22Rv1 (cell line): ENCODE results near the gene TMEM217.

Experiments used
- H3K27ac ChIP-seq: fragments of 450-650 bp; 2 replicates; pipeline ENCODE4 v1.5.1; 2017
- CTCF ChIP-seq: fragments of 450-650 bp; IDR thresholded peaks from 2 replicates; pipeline ENCODE4 v1.5.1; 2017; ENCODE audit warnings: mild to moderate bottlenecking
- ZFX ChIP-seq: fragments of 450-650 bp; IDR thresholded peaks from 2 replicates; pipeline ENCODE4 v1.6.1; 2017; ENCODE audit warnings: antibody characterized with exemption, borderline replicate concordance

Gene TMEM217

GRCh38 chr6:37239950-37240713 lies 17.8 kb downstream of the TMEM217 start:
- no peak overlapping the region for H3K27ac ChIP-seq
- TF ChIP-seq CTCF (no peak), ZFX (no peak)

GRCh38 chr6:37239526-37239925 lies 18.4 kb downstream of the TMEM217 start:
- H3K27ac ChIP-seq: no peak overlapping the region
- no peak for TF ChIP-seq ZFX

GRCh38 chr6:37238381-37238780 lies 19.6 kb downstream of the TMEM217 start:
- H3K27ac ChIP-seq: no peak overlapping the region
- no peak for TF ChIP-seq CTCF
- no peak for TF ChIP-seq ZFX

GRCh38 chr6:37237789-37238188 lies 20.2 kb downstream of the TMEM217 start:
- TF ChIP-seq CTCF (no peak), ZFX (no peak)
- H3K27ac ChIP-seq: no peak overlapping the region

- TF ChIP-seq ZFX (no peak), CTCF (no peak)
- no peak overlapping the region for H3K27ac ChIP-seq
These were observed 21.0 kb downstream of the TMEM217 start for GRCh38 chr6:37236921-37237320.

GRCh38 chr6:37233541-37233940 lies 24.4 kb downstream of the TMEM217 start:
- H3K27ac ChIP-seq: no peak overlapping the region
- no peak for TF ChIP-seq ZFX
- no peak for TF ChIP-seq CTCF

- TF ChIP-seq CTCF (no peak), ZFX (no peak)
- H3K27ac ChIP-seq: no peak overlapping the region
These were observed 25.4 kb downstream of the TMEM217 start for GRCh38 chr6:37232430-37233017.
